Testis (tissue), 3 donors: ENCODE measurements around the gene TRABD2A. TPM values are rescaled to one million over a fixed set of nuclear protein-coding genes. Genes with fewer than 3 reads are reported as not detected.

Source experiments
- DNase-seq: peaks from one replicate; pipeline ENCODE4 v3.0.0-alpha.2; 2019
- H3K27ac ChIP-seq, 2 donors: fragments of 200-600 bp; sonication (generic); one replicate each; pipeline ENCODE4 v1.5.1; 2019
- H3K27me3 ChIP-seq: fragments of 200-600 bp; sonication (generic); one replicate; pipeline ENCODE4 v1.5.1; 2019
- H3K36me3 ChIP-seq: fragments of 200-600 bp; sonication (generic); one replicate; pipeline ENCODE4 v1.5.1; 2017; ENCODE audit warnings: low read depth; ENCODE audit errors: missing control alignments
- H3K4me1 ChIP-seq: fragments of 200-600 bp; sonication (generic); one replicate; pipeline ENCODE4 v1.5.1; 2019
- H3K4me3 ChIP-seq, 2 donors: fragments of 200-600 bp; sonication (generic); one replicate each; pipeline ENCODE4 v1.5.1; 2017 to 2019
- H3K9me3 ChIP-seq: fragments of 200-600 bp; sonication (generic); one replicate; pipeline ENCODE4 v1.5.1; 2017
- CTCF ChIP-seq, 3 experiments: fragments of 450-650 bp in 2 of 3; fragments of 200-600 bp in 1 of 3; sonication (generic) in 1 of 3; IDR thresholded peaks; one replicate each; pipeline ENCODE4 v1.5.1; 2016 to 2019; ENCODE audit warnings: antibody characterized with exemption in 3 of 3, mild to moderate bottlenecking in 2 of 3, moderate library complexity in 1 of 3
- POLR2A ChIP-seq: fragments of 450-650 bp; IDR thresholded peaks from one replicate; pipeline ENCODE4 v1.6.1; 2017; ENCODE audit warnings: antibody characterized with exemption, mild to moderate bottlenecking, moderate library complexity
- WGBS, 2 donors: methylation state at CpG; one replicate each; pipeline ENCODE4 v1.1.5; 2018; 5-methylcytosine and 5-hydroxymethylcytosine counted together
- intact Hi-C: fragments of 100-400 bp; cut with DNase I; formaldehyde crosslinking; loops from one replicate; pipeline ENCODE4 v1.15.1; 2023; ENCODE audit warnings: low total_unique reads
- polyA plus RNA-seq: library from polyadenylated mRNA; stranded (reverse); fragments of 350-450 nt; fragmentation: Illumina TruSeq; extraction: RNeasy Lipid Tissue Mini Kit (QIAGEN cat#74804); gene quantifications from one replicate; pipeline ENCODE4 v1.2.3, GENCODE V29; 2014; ENCODE audit warnings: low read depth, low replicate concordance; ENCODE audit not compliant: insufficient read depth
- total RNA-seq, 2 donors: library from RNA; depleted of rRNA; stranded (reverse); fragments of >200 nt; gene quantifications; one replicate each; pipeline ENCODE4 v1.2.3, GENCODE V29; 2016

TRABD2A gene
- total and polyA plus RNA-seq, 3 donors from 2014 or later = 19.1 to 82.5 (median 44.1) TPM

- no peak overlapping the region for H3K4me3 ChIP-seq
- no peaks in the 10 kb centered on the region for H3K36me3 ChIP-seq
- 72 to 81% methylated on average over 1 of the region's 1 CpG for WGBS, 2 donors
- H3K27me3 ChIP-seq = no peaks in the 10 kb centered on the region
- TF ChIP-seq CTCF (IDR thresholded peaks at IDR 0.05) (no peak), POLR2A (no peak)
- H3K4me1 ChIP-seq = peaks cover 12% of the 10 kb centered on the region
- intact Hi-C loops = no loop called here
- no peak overlapping the region for H3K27ac ChIP-seq
- no peak for DNase-seq
- H3K9me3 ChIP-seq = no peaks in the 10 kb centered on the region
Observed at GRCh38 chr2:84897773-84898172, 16.9 kb upstream of the TRABD2A start.

- intact Hi-C loops = no loop called here
- peaks cover 12% of the 10 kb centered on the region for H3K4me1 ChIP-seq
- no peak for DNase-seq
- TF ChIP-seq POLR2A = no peak
- no peak for TF ChIP-seq CTCF (IDR thresholded peaks at IDR 0.05)
- H3K9me3 ChIP-seq = no peaks in the 10 kb centered on the region
- no peaks in the 10 kb centered on the region for H3K27me3 ChIP-seq
- 57 to 61% methylated on average over 2 of the region's 2 CpGs for WGBS, 2 donors
- H3K36me3 ChIP-seq = no peaks in the 10 kb centered on the region
- no peak overlapping the region for H3K4me3 ChIP-seq
- H3K27ac ChIP-seq = no peak overlapping the region
Observed at GRCh38 chr2:84896567-84896966, 15.7 kb upstream of the TRABD2A start.

- H3K36me3 ChIP-seq = no peaks in the 10 kb centered on the region
- no peaks in the 10 kb centered on the region for H3K27me3 ChIP-seq
- H3K9me3 ChIP-seq = no peaks in the 10 kb centered on the region
- H3K27ac ChIP-seq = peak overlapping the region in 1 of 2 donors; percentile 36
- no peak for DNase-seq
- H3K4me3 ChIP-seq = no peak overlapping the region
- intact Hi-C loops = no loop called here
- peaks cover 12% of the 10 kb centered on the region for H3K4me1 ChIP-seq
- whole genome bisulfite sequencing, 2 donors = 34 to 49% methylated on average over 7 of the region's 7 CpGs
- TF ChIP-seq CTCF (IDR thresholded peaks at IDR 0.05) = no peak
- no peak for TF ChIP-seq POLR2A
Observed at GRCh38 chr2:84894758-84895520, 14.1 kb upstream of the TRABD2A start.

- Histone ChIP-seq H3K27ac (peak overlapping the region in 1 of 2 donors; percentile 36), H3K36me3 (no peaks in the 10 kb centered on the region), H3K4me1 (peaks cover 12% of the 10 kb centered on the region), H3K4me3 (no peak overlapping the region), H3K9me3 (no peaks in the 10 kb centered on the region), H3K27me3 (no peaks in the 10 kb centered on the region)
- no peak for DNase-seq
- intact Hi-C loops = no loop called here
- TF ChIP-seq POLR2A (no peak), CTCF (IDR thresholded peaks at IDR 0.05) (no peak)
- 89 to 91% methylated on average over 6 of the region's 6 CpGs for WGBS, 2 donors
Observed at GRCh38 chr2:84894131-84894586, 13.3 kb upstream of the TRABD2A start.
